GM21360 (cell line): ENCODE results near the gene OFD1.
A peak's percentile ranks its signal among the peaks of the same experiment; 100 is the strongest.

Source experiments
- ATAC-seq: cut with Tn5 transposase; IDR thresholded peaks from one replicate; pipeline ENCODE4 v1.9.1; 2021; ENCODE audit warnings: mild to moderate bottlenecking, moderate library complexity; ENCODE audit not compliant: unreplicated experiment

Gene OFD1, protein sequence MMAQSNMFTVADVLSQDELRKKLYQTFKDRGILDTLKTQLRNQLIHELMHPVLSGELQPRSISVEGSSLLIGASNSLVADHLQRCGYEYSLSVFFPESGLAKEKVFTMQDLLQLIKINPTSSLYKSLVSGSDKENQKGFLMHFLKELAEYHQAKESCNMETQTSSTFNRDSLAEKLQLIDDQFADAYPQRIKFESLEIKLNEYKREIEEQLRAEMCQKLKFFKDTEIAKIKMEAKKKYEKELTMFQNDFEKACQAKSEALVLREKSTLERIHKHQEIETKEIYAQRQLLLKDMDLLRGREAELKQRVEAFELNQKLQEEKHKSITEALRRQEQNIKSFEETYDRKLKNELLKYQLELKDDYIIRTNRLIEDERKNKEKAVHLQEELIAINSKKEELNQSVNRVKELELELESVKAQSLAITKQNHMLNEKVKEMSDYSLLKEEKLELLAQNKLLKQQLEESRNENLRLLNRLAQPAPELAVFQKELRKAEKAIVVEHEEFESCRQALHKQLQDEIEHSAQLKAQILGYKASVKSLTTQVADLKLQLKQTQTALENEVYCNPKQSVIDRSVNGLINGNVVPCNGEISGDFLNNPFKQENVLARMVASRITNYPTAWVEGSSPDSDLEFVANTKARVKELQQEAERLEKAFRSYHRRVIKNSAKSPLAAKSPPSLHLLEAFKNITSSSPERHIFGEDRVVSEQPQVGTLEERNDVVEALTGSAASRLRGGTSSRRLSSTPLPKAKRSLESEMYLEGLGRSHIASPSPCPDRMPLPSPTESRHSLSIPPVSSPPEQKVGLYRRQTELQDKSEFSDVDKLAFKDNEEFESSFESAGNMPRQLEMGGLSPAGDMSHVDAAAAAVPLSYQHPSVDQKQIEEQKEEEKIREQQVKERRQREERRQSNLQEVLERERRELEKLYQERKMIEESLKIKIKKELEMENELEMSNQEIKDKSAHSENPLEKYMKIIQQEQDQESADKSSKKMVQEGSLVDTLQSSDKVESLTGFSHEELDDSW

DNA sequence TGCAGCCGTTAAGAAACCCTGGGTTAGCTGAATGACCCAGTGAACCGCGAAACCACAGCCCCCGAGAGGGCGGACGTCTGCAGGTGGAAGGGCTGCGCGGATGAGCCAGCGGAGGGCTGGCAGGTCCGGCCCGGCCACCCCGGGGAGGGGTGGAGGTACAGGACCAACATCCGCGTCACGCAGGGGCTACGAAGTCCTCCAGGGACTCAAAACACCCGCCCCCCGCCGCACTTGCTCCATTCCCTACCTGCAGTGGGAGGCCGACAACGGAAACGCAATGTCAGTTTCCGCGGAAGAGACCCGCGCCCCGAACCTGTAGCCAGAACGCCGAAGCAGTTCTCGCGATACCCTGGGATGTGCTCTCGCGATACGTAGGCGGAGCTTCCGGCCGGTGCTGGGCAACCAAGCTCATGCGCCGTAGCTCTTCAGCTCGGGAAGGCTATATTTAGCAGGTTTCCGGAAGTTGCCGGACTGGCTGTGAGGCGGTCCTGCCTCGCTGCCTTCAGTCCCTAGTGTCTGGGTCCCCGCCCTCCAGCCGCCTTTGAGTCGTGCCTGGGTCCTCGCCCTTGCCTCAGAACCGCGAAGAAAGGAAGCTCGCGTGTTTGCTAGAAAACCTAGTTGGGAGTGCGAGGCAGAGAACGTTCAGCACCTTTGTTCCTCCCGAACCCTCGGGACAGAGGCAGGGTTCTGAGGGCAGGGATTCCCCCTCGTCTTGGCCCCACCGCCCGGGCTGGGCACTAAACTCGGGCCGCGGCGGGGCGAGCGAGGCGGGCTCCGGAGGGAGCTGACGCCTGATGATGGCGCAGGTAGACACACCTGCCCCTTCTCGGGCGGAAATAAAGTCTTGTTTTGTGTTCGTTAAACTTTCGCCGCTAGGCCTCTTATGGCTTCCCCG is at the start of gene OFD1, which contains the start of gene TRAPPC2:
Gene OFD1 (plus strand): TSS at position 471 of the 895 bp plus-strand sequence. CDS start 324 bp downstream, at position 795.
Gene TRAPPC2 (minus strand): TSS at position 343 of the 895 bp plus-strand sequence. CDS start 14,657 bp downstream, outside the sequence.
- peak; percentile 96 for ATAC-seq

DNA sequence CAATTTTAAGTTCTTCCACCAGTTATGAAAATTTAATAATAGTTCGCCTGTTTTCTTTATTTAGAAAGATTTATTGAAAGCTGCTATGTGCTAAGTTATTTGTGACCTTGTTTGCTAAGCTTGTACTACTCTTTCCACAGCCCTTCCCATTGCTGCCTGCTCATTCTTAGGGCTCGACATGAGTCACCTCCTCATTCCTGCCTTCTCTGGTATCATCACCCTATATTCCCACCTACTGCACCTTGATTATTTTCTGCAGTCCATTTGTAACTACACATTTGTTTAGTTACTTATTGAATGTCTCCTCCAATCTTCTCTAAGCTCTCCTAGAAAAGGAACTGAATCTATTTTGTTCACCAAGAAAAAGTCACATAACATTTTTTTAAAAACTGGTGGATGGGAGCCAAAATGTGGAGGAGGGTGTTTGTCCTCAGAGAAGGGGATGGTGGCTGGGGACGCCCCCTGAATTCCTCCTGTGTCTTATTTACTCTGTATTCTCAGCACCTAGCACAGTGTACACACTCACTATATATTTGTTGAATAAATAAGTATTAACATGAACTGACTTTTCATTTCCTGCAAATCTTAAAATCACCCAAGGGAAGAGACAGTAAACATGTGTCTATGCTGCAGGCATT is 49.3 kb upstream of the OFD1 start:
- no peak for ATAC-seq

DNA sequence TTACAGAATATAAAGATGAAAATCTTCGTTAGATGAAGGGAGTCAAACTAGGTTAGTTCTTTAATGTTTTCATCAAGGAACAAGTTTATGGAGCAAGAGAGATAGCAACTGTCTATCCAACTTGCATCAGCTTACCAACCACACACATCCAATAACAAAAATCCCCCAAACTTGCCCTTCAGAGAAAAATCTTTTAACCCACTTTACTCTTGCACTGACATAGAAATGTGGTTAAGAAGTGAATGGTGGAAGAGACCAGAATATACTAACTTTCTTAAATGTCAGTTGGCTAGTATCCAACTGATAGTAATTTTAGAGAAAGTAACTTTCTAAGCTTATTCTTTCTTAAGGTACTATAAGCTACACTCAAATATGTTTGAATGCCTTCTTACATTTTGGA is 47.3 kb upstream of the OFD1 start:
- no peak for ATAC-seq

DNA sequence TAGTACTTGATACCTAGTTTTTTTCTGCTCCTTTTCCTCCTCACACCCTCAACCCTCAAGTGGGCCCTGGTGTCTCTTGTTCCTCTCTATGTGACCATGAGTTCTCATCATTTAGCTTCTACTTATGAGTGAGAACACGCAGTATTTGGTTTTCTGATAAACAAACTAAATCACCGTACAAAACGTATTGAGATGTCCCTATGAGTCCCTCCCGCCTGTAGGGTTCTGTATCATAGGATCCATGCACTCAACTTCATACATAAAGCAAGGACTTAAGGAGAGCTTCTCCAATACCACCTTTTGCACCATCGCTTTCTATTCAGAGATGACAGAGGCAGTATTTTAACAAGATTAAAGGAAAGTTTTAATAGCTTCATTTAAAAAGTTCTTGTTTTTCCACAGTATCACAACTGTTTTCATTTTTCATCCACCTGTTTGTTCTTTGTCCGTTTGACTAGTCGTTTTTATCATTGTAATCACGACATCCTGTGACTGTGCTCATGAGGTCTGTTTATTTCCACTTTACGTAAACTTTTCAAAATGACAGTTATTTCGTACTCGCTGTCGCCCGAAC is 46.1 kb upstream of the OFD1 start:
- no peak for ATAC-seq

DNA sequence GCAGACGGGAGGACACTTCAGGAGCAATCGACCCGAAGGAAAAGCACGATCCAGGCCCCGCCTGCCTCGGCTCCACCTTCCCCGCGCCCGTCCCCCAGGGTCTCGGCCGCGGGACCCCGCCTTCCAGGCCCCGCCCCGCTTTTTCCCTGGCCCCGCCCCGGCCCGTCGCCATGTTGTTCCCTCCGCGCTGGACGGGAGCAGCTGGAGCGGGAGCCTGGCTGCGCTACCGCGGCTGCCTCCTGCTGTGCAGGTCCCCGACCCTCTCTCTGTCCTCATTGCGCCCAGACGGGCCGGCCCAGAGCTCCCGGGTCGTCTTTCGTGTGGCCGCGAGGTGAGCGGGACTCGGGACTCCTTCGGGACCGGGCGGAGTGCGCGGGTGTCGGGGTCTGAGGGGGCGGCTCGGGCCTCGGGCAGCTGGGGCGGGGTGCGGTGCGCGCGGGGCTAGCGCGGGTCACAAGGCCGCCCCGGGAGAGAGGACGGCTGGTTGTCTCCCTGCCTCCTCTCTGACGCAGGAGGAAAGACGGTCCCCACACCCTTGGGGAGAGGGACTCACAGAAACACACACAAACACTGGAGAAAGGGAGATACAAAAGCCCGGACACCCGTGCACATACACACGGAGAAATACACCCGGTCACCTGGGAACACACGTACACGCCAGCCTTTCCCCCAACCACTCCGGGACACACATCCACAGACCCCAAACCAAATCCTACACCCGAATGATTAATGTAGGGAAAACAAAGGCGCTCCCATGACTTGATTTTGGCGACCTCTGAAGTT is 45.4 kb upstream of the OFD1 start, which contains the start of gene RAB9A:
Gene RAB9A (plus strand): TSS at position 171 of the 783 bp plus-strand sequence. CDS start 19,619 bp downstream, outside the sequence.
- peak; percentile 68 for ATAC-seq

DNA sequence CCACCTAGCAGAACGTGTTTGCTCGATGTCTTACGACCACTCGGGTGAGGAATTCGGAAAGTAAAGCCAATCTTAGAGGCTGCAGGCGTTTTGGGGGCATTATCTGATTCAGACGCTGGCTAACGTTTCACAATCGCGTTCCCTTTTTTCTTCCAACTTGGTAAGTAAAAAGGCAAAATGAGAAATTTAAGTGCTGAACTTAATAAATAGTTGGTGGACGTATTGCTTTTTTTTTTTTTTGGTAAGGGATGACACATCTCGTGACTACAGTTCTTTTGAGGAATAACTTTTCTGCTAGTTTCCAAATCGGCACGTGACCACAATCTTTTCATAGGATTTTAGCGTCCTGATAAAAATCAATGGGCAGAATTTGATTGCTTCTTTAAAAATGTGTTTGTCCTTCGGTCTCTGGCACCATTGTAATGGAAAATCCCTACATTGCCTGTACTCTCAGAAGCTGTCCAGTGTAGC is 44.8 kb upstream of the OFD1 start:
- ATAC-seq: no peak

DNA sequence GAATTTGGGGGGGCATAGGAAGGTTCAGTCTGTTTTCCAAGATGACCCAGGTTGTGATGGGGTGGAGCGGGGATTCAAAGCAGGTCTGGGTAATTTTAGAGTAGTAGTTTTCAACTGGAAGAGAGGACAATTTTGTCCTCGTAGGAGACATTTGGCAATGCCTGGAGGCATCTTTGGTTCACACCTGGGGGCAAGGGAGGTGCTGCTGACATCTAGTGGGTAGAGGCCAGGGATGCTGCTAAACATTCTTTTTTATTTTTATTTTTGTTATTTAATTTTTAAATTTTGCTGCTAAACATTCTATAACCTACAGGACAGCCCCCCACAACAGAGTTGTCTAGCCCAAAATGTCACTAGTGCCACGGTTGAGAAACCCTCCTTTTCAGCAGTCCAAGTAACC is 43.7 kb upstream of the OFD1 start:
- no peak for ATAC-seq

DNA sequence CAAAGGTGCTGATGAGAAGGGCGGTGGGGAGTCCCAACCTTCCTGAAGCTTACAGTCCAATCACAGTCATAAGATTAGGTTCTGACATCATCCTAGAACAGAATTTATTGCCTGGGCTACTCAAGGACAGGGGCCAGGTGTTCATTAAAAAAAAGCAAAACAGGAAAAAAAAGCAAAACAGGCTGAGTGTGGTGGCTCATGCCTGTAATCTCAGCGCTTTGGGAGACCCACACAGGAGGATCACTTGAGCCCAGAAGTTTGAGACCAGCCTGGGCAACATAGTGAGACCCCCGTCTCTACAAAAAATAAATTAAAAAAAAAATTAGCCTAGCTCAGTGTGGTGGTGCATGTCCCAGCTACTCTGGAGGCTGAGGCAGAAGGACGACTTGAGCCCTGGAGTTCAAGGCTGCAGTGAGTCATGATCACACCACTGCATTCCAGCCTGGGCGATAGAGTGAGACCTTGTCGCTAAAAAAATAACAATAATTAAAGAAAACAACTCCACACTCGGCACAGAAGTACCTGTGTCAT is 42.6 kb upstream of the OFD1 start:
- no peak for ATAC-seq

DNA sequence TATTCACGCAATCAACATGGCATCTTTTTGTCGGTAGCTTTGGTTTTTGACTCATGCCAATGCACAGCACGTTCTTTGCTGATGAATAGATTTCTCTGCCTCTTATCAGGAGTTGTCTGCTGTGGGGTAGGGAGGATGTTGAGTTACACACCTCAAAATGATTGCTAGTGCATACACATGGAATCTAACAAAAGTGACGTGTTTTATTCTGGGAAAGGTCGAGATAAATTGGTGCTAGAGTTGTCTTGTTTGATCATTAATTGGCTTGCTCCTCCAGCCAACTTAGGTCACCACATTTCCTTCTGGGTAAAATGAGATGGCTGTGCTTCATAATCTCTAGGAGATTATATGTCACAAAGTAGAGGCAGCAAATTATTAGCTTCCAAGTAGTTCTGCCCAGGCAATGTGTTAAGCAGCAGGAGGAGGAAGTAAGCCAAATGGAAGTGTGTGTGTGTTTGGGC is 41.7 kb upstream of the OFD1 start:
- no peak for ATAC-seq

DNA sequence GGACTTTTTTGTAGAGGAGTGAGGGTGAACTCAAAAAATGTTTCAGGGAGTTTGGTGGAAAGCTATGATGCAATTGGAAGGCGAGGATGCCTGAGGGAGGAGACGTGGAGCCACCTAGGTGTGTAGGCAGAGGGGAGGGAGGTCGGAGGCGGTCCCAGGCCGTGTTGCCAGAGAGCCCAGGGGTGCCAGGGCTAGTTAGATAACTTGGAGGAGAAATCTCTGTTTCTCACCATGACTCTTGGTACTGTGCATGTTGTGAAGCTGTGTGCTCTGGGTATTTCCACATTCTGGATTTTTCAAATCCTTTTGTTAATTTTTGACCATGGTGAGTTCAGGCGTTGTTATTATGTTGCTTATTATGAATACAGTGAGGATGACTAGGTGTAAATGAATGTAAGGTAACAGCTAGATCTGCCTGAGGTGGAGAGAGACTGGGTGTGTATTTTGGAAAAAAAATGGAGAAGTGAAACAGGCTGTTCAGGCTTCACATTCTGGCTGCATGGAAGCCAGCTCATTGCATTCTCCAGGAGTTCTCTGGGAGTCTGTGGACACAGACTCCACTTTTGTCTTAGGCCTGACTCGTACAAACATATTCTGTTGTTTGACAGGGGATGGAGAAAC is 41.1 kb upstream of the OFD1 start:
- ATAC-seq: no peak

DNA sequence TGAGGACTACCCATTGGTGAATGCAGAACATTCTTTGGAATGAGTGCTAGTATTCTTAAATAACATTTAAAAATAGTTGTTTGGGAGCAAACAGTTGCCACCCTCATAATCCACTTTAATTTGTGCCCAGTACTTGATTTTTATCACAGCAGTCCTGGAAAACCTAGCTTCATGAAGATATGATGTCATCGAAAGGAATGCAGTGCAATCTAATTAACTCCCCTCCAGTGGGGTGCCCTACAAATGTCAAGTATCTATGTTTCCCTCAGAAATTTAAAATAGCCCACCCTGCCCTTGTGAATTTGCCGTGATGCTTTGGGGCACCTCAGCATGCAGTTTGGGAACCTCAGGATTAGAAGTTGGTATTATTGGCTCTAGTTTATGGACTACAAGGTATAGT is 40.2 kb upstream of the OFD1 start:
- no peak for ATAC-seq

DNA sequence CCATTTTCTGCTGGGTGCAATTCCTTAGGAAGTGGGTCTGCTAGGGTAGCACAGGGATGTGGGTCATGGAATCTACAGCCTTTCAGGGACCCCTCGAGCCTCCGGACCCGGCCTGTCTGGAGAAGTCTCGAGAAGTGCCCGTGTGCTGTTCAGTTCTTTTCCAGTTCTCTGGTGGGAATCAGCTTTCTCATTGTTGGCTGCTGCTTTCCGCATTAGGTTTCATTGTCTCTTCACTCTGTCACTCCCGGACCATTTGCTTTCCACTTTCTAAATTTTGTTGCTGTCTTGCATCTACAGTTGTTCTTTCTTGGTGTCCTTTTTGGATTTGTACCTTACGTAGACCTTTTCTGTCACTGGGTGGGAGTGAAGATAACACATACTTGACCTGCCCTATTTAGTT is 39.6 kb upstream of the OFD1 start:
- no peak for ATAC-seq

DNA sequence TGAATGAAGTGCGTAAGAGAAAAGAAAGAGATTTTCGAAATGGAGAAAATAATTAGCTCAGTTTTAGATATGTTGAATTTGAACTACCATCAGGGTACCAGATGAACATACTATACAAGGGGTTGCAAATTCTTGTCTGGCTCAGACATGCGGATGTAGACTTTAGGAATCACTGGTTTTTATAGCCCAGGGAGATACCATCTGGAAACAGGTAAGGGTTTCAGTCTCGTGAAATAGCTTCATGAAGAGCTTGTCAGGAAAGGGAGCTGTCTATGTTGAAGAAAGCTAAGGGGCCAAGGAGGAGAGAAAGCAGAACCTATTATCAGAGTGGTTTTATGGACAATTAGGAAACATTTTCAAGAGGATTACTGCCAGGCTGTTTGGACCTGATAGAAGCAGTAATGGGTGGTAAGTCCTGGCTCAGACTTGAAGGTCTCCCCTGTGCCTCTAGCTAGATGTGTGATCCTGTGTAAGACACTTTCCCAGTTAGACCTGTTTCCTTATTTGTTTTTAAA is 38.9 kb upstream of the OFD1 start:
- no peak for ATAC-seq

DNA sequence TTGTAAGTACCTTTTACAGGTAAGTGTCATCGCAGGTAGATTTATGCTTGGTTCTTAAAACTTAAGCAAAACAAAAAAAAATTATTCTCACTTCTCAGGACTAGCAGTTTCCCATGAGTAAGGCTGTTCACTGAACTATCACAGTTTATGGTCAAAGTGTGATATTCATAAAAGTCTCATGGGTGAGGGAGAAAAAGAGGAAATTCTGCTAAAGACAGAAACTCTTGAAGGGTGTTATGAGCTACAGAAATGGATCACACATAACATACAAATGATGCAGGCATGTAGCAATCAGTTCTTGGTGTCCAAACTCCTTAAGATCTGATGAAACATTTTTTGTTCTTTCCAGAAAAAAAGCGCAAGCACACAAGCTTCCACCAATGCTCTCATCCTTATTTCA is 37.1 kb upstream of the OFD1 start:
- ATAC-seq: peak; percentile 44

DNA sequence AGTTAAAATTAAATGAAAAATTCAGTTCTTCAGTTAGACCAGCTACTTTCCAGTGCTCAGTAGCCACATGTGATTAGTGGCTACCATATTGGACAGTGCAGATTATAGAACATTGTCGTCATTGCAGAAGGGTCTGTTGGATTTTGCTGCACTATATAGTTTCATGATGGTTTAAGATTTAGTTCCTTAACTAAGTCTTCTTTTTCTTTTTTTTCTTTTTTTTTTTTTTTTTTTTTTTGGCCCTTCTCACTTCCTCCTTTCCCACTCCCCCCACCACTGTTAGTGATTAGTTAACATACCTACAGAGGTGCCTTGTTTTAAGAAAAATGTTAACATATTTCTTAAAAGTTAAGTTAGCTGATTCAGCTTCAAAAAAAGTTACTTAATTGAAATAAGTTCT is 36.6 kb upstream of the OFD1 start:
- no peak for ATAC-seq

DNA sequence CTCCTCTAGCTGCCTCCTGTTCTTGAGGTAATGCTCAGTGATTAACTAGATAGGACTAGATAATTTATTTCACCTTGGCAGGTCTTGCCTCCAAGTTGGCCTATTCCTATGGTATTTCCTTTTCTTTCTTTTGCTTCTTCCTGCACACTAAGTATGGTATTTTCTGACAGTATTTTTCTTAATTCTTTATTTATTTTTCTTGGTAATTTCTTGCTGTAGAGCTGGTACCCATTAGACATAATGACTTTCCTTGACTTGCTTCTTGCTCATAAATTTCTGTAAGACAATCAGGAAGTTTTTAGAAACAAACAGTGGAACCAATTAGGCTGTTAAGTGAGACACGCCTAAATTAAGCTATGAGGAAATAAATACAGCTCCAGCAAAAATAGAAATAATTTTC is 36.1 kb upstream of the OFD1 start:
- ATAC-seq: no peak

DNA sequence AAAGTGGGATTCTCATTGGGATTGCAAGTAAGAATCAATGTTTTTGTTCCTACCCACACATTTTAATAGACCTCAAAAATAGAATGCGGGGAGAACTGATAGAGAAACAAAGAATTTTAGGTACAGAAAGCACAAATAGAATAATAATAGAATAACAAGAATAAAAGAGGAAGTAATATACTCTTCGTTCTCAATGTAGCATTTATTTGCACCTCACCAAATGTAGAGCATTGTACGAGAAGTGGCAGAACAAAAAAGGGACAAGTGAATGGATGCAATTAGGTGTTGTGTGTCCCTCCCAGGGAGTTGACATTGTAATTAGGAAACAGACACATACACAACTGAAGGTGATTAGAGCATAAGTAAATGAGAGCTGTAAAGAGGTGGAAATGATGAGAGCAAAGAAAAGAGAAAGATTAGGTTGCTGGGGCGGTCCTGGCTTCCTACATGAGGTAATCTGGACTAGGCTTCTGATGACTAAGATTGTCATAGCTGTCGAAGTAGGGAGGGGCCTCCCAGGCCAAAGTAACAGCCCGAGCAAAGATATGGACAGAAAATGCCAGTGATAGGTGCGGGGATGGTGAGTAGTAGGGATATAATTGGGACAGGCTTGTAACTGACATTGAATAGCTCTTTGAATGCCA is 35.2 kb upstream of the OFD1 start:
- ATAC-seq: peak; percentile 65
